Thoracic aorta (tissue), 2 donors: ENCODE results near the gene NIPSNAP3A. TPM values are rescaled to one million over a fixed set of nuclear protein-coding genes. Genes with fewer than 3 reads are reported as not detected.
A peak's percentile ranks its signal among the peaks of the same experiment; 100 is the strongest.

ENCODE experiments used
- ATAC-seq: fragments of 150-250 bp; one replicate; pipeline ENCODE4 v1.8.0; 2017; ENCODE audit warnings: low read depth; ENCODE audit not compliant: insufficient number of reproducible peaks, low FRiP score
- DNase-seq: peaks from one replicate; pipeline ENCODE4 v3.0.0-alpha.2; 2020; ENCODE audit warnings: low spot score
- H3K27ac ChIP-seq, 2 donors: fragments of 200-600 bp; sonication (generic); 1 replicate in 1 of 2; 2 replicates in 1 of 2; pipeline ENCODE4 v1.5.1; 2016; ENCODE audit warnings: mild to moderate bottlenecking in 2 of 2, moderate library complexity in 2 of 2
- H3K27me3 ChIP-seq: fragments of 200-600 bp; sonication (generic); replicated peaks from 2 replicates; pipeline ENCODE4 v1.6.0; 2016; ENCODE audit warnings: mild to moderate bottlenecking; ENCODE audit not compliant: insufficient read depth
- H3K36me3 ChIP-seq: fragments of 200-600 bp; sonication (generic); one replicate; pipeline ENCODE4 v1.5.1; 2016
- H3K4me1 ChIP-seq, 2 donors: fragments of 200-600 bp; sonication (generic); 1 replicate in 1 of 2; 2 replicates in 1 of 2; pipeline versions ENCODE4 v1.5.1 to v1.6.0; 2016; ENCODE audit warnings: low read depth in 2 of 2, mild to moderate bottlenecking in 1 of 2; ENCODE audit not compliant: control insufficient read depth in 1 of 2
- H3K4me3 ChIP-seq: fragments of 200-600 bp; sonication (generic); 2 replicates; pipeline ENCODE4 v1.5.1; 2016; ENCODE audit warnings: mild to moderate bottlenecking
- H3K9me3 ChIP-seq: fragments of 200-600 bp; sonication (generic); 2 replicates; pipeline ENCODE4 v1.5.1; 2016
- total RNA-seq, 2 donors: library from RNA; depleted of rRNA; stranded (reverse); fragments of >200 nt; gene quantifications; one replicate each; pipeline versions ENCODE4 v1.1.0 to v1.2.3, GENCODE V29; 2016
- TF ChIP-seq, protein P1 (sequence below): fragments of 200-600 bp; sonication (generic); IDR thresholded peaks from one replicate; pipeline ENCODE4 v1.5.1; 2019; ENCODE audit warnings: antibody characterized with exemption

The NIPSNAP3A gene
- total RNA-seq, 2 donors from 2014 or later = 19.2 to 42.6 TPM

DNA sequence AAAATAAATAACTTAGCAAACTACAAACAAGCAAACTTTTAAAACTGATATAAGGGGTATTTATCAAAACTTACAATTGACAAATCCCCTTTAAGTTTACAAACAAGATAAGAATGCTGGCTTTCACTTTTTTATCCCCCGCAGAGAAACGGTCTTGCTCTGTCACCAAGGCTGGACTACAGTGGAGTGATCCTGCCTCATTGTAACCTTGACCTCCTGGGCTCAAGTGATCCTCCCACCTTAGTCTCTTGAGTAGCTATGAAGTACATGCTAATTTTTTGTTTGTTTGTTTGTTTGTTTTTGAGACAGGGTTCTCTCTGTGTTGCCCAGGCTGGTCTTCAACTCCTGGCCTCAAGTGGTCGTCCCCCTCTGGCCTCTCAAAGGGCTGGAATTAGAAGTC is 9.0 kb upstream of the NIPSNAP3A start:
- Histone ChIP-seq H3K27ac (no peak overlapping the region), H3K36me3 (no peaks in the 10 kb centered on the region), H3K9me3 (no peaks in the 10 kb centered on the region), H3K4me3 (no peak overlapping the region), H3K4me1 (no peaks in the 10 kb centered on the region), H3K27me3 (no peaks in the 10 kb centered on the region)
- TF ChIP-seq, protein P1, sequence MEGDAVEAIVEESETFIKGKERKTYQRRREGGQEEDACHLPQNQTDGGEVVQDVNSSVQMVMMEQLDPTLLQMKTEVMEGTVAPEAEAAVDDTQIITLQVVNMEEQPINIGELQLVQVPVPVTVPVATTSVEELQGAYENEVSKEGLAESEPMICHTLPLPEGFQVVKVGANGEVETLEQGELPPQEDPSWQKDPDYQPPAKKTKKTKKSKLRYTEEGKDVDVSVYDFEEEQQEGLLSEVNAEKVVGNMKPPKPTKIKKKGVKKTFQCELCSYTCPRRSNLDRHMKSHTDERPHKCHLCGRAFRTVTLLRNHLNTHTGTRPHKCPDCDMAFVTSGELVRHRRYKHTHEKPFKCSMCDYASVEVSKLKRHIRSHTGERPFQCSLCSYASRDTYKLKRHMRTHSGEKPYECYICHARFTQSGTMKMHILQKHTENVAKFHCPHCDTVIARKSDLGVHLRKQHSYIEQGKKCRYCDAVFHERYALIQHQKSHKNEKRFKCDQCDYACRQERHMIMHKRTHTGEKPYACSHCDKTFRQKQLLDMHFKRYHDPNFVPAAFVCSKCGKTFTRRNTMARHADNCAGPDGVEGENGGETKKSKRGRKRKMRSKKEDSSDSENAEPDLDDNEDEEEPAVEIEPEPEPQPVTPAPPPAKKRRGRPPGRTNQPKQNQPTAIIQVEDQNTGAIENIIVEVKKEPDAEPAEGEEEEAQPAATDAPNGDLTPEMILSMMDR = no peak
- ATAC-seq (no peak), DNase-seq (no peak)

DNA sequence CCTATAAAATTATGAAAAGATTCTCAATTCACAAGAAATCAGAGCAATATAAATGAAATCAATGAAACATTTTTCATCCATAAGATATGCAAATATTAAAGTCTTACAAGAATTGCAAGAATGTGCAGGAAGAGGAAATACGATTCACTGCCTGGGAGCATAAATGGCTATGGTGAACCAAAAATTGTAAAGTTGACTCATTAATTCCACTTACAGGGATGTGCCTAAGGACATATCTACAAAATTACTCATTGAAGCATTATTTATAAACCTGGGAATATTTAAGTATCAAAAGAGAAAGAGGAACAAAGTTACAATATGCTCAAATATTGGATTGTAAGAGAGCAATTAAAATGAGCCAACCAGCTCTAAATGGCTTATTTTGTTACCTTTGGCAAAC is 6.9 kb upstream of the NIPSNAP3A start:
- DNase-seq (no peak), ATAC-seq (no peak)
- Histone ChIP-seq H3K4me1 (no peaks in the 10 kb centered on the region), H3K27ac (no peak overlapping the region), H3K9me3 (no peaks in the 10 kb centered on the region), H3K27me3 (no peaks in the 10 kb centered on the region), H3K4me3 (no peak overlapping the region), H3K36me3 (no peaks in the 10 kb centered on the region)
- TF ChIP-seq, protein P1 = no peak

DNA sequence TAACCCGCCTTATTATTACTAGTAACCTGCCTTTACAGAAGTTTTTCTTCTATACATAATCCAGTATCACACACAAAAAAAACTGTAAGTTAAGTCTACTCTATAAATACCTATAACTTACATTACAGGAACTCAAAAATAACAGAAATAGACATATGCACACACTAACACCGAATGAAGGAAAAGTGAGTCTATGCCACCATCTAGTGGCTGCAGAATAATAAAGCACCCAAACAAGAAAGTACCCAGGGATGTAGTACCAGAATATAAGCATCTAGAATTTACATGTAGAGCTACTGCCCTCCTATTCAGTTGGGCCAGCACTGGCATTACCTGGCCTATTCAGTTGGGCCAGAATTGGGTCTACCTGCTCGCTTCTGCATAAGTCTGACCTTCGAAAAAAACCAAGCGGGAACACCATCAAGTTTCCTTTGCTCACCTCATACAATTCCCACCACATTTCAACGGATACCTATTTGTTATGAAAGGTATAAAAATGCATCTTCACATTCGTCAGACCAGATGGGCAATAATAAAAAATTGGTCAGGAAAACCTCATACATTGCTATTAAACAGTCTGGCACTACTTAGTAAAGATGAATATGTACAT is 4.0 kb upstream of the NIPSNAP3A start:
- H3K27ac ChIP-seq = no peak overlapping the region
- DNase-seq (no peak), ATAC-seq (no peak)
- H3K27me3 ChIP-seq = no peaks in the 10 kb centered on the region
- no peak overlapping the region for H3K4me3 ChIP-seq
- H3K36me3 ChIP-seq = no peaks in the 10 kb centered on the region
- H3K9me3 ChIP-seq = no peaks in the 10 kb centered on the region
- peaks cover 3 to 4% of the 10 kb centered on the region in 2 donors for H3K4me1 ChIP-seq
- TF ChIP-seq, protein P1 = peak; percentile 62

DNA sequence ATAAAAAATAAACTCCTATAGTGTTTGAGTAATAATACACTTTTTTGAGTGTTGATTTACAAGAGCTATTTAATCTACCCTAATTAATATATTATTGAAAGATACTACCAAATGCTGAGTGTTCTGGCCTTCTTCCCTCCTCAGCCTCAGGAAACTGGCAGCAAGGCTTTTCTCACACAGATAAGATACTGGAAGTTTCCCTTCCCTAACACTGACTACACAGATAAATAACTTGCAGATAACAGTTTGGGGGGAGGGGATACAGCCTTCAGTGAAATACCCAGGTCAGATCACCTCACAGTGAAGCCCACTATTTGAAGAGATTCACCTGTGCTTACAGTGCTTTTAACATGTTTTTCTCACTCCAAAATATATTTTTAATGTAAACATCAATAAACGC is 1.6 kb upstream of the NIPSNAP3A start:
- Histone ChIP-seq H3K36me3 (no peaks in the 10 kb centered on the region), H3K4me3 (no peak overlapping the region), H3K4me1 (peaks cover 4 to 16% of the 10 kb centered on the region in 2 donors), H3K27me3 (no peaks in the 10 kb centered on the region), H3K27ac (no peak overlapping the region), H3K9me3 (no peaks in the 10 kb centered on the region)
- no peak for DNase-seq
- no peak for ATAC-seq
- TF ChIP-seq, protein P1 = no peak

DNA sequence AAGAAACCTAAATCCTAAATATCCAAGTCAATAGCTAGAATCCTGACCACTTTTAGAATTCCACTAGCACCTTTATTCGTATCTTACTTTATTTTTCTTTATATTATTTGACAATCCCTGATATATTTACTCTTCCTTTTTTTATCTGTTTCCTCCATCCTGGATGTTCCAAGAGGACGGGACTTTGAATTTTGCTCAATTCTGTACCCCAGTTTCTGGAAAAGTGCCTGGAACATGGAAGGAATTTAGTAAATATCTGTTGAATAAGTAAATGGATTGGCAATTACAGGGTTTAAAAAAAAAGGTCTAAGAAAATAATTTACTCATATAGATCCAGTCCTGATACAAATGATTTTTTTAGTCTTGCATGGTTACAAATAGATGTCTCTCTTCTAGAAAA is 1.2 kb upstream of the NIPSNAP3A start:
- Histone ChIP-seq H3K36me3 (no peaks in the 10 kb centered on the region), H3K4me3 (no peak overlapping the region), H3K27ac (no peak overlapping the region), H3K4me1 (peaks cover 4 to 16% of the 10 kb centered on the region in 2 donors), H3K9me3 (no peaks in the 10 kb centered on the region), H3K27me3 (no peaks in the 10 kb centered on the region)
- ATAC-seq = no peak
- DNase-seq = no peak
- TF ChIP-seq, protein P1 = no peak
